ENCODE data around the gene STRADA.

GRCh38 chr17:63785556-63785955 is 44.0 kb upstream of the STRADA start:
- TF ChIP-seq, protein P1, sequence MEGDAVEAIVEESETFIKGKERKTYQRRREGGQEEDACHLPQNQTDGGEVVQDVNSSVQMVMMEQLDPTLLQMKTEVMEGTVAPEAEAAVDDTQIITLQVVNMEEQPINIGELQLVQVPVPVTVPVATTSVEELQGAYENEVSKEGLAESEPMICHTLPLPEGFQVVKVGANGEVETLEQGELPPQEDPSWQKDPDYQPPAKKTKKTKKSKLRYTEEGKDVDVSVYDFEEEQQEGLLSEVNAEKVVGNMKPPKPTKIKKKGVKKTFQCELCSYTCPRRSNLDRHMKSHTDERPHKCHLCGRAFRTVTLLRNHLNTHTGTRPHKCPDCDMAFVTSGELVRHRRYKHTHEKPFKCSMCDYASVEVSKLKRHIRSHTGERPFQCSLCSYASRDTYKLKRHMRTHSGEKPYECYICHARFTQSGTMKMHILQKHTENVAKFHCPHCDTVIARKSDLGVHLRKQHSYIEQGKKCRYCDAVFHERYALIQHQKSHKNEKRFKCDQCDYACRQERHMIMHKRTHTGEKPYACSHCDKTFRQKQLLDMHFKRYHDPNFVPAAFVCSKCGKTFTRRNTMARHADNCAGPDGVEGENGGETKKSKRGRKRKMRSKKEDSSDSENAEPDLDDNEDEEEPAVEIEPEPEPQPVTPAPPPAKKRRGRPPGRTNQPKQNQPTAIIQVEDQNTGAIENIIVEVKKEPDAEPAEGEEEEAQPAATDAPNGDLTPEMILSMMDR (conservative IDR thresholded peaks at IDR 0.05 in 1 of 2, IDR thresholded peaks at IDR 0.05 in 1 of 2; ENCODE audit: low read depth in 1 of 2, low read length in 2 of 2) = no peak
- no peak for TF ChIP-seq EZH2 (IDR thresholded peaks at IDR 0.05; ENCODE audit: low read length, missing control alignments)

All from fibroblast of lung (primary cell).